GM18951 (cell line): ENCODE measurements around the gene CASS4.

Experiments
- POLR2A ChIP-seq: IDR thresholded peaks from 4 replicates; pipeline ENCODE4 v1.6.1; 2011; ENCODE audit warnings: mild to moderate bottlenecking; ENCODE audit not compliant: insufficient read length, insufficient read depth; ENCODE audit errors: extremely low read depth
- in situ Hi-C: fragments of 300-500 bp; cut with MboI; formaldehyde crosslinking; loops from one replicate; pipeline ENCODE4 v1.12.0; 2022; ENCODE audit warnings: low sequenced_read_pairs, mixed read lengths, inconsistent platforms; ENCODE audit not compliant: unreplicated experiment

Gene CASS4

GRCh38 chr20:56433221-56433879 is 21.3 kb downstream of the CASS4 start:
- TF ChIP-seq POLR2A: no peak

GRCh38 chr20:56433880-56434255 is 21.8 kb downstream of the CASS4 start:
- in situ Hi-C loops: no loop called here
- TF ChIP-seq POLR2A: no peak

More at GRCh38 chr20:56433221-56433879, 21.3 kb downstream of the CASS4 start:
- in situ Hi-C loops: no loop called here

- no peak for TF ChIP-seq POLR2A
- in situ Hi-C loops: no loop called here
Observed at GRCh38 chr20:56437196-56437960, 25.3 kb downstream of the CASS4 start.

DNA sequence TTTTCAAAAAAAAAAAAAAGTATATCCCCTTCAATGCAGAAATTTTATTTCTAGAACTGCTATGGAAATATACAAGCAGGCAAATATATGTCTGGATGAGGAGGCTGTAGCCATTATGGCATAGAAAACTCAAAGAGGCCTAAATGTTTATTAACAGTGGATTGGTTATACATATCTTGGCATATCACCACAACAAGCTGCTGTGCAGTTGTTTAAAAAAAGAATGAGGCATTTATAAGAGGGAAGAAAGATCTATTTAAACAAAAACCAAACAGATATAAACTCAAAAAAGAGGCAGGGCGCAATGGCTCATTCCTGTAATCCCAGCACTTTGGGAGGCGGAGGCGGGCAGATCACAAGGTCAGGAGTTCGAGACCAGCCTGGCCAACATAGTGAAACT is 26.2 kb downstream of the CASS4 start:
- TF ChIP-seq POLR2A: no peak
- in situ Hi-C loops: no loop called here

GRCh38 chr20:56439771-56440291 is 27.8 kb downstream of the CASS4 start:
- TF ChIP-seq POLR2A: no peak
- in situ Hi-C loops: no loop called here

DNA sequence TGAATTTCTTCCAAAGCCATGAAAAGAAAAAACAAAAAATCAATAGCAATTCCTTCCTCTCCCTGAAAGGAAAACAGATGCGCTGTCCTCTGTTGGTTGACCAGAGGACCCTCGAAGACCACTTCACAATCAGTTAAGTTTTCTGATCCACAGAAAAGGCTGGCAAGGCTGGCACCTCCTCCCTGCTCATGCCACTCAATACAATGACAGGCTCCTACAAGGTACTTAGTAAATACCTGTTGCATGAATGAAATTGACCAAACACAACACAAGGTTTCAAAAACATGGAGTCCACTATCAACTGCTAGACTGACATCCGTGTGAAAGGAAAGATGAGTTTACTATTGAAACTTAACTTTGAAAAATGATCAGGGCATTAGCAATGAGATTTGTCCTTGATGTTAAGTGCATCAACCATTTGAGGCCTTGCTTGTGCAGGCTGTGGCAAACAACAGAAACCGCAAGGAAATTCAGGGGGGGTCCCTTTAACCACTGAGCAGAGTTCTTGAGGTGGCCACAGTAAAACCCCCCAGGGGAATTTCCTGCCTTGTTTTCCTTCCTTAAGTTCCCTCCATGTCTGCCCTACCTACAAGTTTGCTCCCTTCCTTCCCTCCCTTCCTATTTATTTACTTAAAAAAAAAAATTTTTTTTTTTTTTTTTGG is 28.4 kb downstream of the CASS4 start:
- no peak for TF ChIP-seq POLR2A
- in situ Hi-C loops: no loop called here

- in situ Hi-C loops: no loop called here
- no peak for TF ChIP-seq POLR2A
Observed at GRCh38 chr20:56442389-56443365, 30.6 kb downstream of the CASS4 start.

DNA sequence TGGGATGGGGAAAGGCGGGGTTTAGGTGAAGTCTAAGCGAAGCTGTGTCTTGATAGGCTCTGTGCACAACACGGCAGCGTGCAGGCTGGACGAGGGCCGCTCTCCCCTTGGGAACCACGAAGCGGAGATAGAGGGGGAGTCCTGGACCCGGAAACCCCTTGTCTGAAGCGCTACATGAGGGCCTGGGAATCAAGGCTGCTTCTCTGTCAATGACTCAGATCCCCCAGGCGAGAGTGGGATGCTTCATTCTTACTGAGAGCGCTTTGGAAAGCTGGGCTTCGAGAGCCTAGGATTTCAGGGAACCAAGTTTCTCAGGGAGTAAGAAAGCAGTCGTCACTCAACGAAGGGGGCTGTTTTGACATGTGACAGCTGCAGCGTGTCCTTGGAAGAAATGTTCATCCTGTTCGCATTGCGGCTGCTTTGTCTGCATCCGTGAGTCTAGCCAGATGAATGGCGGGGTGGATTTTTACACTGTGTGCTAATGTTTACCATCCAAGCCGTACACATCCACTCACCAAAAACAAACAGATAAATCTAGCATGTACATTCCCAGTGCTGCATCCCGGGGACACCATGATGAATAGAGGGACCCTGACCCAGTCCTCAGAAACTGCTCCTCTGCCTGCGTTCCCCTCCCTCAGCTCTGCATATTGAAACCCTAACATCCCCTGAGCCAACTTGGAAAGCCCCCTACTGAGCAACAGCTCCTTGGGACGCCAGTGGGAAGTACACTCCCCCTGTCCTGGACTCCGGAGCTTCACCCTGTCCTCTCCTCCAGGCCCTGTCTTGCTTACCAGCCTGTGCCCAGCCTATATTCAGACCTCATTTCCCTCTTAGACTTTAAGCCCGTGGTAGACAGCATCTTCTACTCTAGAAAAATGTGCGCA is 31.8 kb downstream of the CASS4 start:
- TF ChIP-seq POLR2A: no peak
- in situ Hi-C loops: no loop called here

GRCh38 chr20:56445130-56445529 is 33.1 kb downstream of the CASS4 start:
- no peak for TF ChIP-seq POLR2A
- in situ Hi-C loops: no loop called here

- in situ Hi-C loops: no loop called here
- no peak for TF ChIP-seq POLR2A
Observed at GRCh38 chr20:56445540-56445939, 33.5 kb downstream of the CASS4 start.

GRCh38 chr20:56447227-56447626 is 35.2 kb downstream of the CASS4 start:
- in situ Hi-C loops: no loop called here
- TF ChIP-seq POLR2A: no peak

- TF ChIP-seq POLR2A: no peak
- in situ Hi-C loops: no loop called here
Observed at GRCh38 chr20:56449459-56449858, 37.4 kb downstream of the CASS4 start.
